Measurements from ENCODE around the gene FEZF2. TPM values are rescaled to one million over a fixed set of nuclear protein-coding genes. Genes with fewer than 3 reads are reported as not detected.

Gene FEZF2
- total and polyA plus RNA-seq, 4 donors, result not detected

GRCh38 chr3:62323241-62323640 lies 50.1 kb downstream of the FEZF2 start:
- peaks cover 0 to 6% (median 0%) of the 10 kb centered on the region in 5 donors for H3K4me1 ChIP-seq (ENCODE audit: control insufficient read depth in 5 of 5, insufficient read depth in 5 of 5, low read length in 5 of 5)
- H3K4me3 ChIP-seq, result no peak overlapping the region
- 97 to 98% methylated on average over 1 of the region's 1 CpG for WGBS, 2 donors
- DNase-seq (no peak), ATAC-seq (ENCODE audit: insufficient read depth, low FRiP score) (no peak)
- no peak overlapping the region for H3K27ac ChIP-seq (ENCODE audit: low read depth in 1 of 2, low read length in 1 of 2)
- peaks cover 0 to 3% (median 0%) of the 10 kb centered on the region in 4 donors for H3K36me3 ChIP-seq (ENCODE audit: control insufficient read depth in 4 of 4, insufficient read depth in 4 of 4, low read length in 4 of 4)
- no peak for TF ChIP-seq CTCF (IDR thresholded peaks at IDR 0.05; ENCODE audit: control extremely low read depth, extremely low read depth)
- no peaks in the 10 kb centered on the region for H3K9me3 ChIP-seq (ENCODE audit: control insufficient read depth in 4 of 4, insufficient read depth in 3 of 4, low read length in 3 of 4)
- H3K27me3 ChIP-seq (ENCODE audit: control insufficient read depth in 3 of 3, insufficient read depth in 3 of 3, low read length in 2 of 3), result no peaks in the 10 kb centered on the region
- no peak overlapping the region for H3K9ac ChIP-seq (ENCODE audit: insufficient read depth in 1 of 2, low read length in 2 of 2)

Data from lung (tissue), 12 donors.